GM20431 (cell line): ENCODE data around the gene AFAP1.

Source experiments
- in situ Hi-C: fragments of 300-500 bp; cut with MseI, MboI; formaldehyde crosslinking; loops from one replicate; pipeline ENCODE4 v1.15.0; 2020; ENCODE audit warnings: low sequenced_read_pairs; ENCODE audit not compliant: unreplicated experiment

Gene AFAP1, protein sequence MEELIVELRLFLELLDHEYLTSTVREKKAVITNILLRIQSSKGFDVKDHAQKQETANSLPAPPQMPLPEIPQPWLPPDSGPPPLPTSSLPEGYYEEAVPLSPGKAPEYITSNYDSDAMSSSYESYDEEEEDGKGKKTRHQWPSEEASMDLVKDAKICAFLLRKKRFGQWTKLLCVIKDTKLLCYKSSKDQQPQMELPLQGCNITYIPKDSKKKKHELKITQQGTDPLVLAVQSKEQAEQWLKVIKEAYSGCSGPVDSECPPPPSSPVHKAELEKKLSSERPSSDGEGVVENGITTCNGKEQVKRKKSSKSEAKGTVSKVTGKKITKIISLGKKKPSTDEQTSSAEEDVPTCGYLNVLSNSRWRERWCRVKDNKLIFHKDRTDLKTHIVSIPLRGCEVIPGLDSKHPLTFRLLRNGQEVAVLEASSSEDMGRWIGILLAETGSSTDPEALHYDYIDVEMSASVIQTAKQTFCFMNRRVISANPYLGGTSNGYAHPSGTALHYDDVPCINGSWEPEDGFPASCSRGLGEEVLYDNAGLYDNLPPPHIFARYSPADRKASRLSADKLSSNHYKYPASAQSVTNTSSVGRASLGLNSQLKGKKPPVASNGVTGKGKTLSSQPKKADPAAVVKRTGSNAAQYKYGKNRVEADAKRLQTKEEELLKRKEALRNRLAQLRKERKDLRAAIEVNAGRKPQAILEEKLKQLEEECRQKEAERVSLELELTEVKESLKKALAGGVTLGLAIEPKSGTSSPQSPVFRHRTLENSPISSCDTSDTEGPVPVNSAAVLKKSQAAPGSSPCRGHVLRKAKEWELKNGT

DNA sequence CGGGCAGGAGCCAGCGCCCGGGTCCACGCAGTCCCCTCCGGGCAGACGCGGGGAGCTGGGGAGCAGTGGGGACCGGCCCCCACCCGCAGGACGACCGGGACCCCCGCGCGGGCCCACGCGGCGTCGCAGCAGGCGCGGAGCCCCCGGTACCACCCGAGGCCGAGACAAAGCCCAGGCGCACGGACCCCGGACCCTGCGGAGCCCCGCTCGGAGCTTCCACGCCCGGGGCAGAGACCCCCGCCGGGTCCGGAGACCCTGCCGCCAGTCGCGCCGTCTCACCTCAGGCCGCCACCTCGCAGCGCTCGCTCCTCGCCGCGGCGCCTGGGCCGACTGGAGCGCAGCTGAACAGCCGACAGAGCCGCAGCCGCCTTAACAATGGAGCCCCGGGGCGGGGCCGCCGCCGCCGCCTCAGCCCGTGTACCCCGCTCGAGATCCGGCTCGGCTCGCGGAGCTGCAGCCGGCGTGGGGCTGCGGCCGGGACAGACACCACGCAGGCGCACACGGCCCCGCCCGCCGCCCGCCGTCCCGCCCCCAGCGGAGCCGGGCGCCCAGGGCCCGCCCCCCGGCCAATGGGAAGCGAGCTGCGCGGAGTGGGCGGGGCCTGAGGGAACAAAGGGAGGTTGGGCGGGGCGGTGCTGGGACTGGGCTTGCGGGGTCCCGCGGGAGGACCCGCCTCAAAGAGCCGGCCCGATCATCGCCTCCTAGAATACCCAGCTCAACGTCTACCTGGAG is at the start of gene AFAP1:
AFAP1 (minus strand) TSS at position 485 of the 732 bp plus-strand sequence. CDS start 67,783 bp downstream, outside the sequence.
- in situ Hi-C loops = no loop called here

DNA sequence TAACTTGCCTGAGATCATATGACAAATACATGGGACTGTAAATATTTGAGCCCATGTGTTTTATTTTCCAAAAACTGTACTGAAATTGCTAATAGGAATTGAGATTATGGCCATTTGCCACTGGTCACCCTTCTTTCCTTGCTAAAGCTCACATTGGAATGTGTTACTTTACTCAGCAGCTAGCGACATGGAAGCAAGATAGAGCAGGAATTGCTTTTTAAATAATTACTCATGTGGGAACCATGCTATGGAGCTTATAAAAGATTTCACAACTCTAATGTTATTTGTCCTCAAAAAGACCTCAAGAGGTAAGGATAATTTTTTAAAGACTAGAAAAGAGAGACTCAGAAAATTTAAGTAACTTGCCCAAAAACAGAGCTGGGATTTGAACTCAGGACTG is 48.8 kb upstream of the AFAP1 start:
- in situ Hi-C loops = no loop called here

DNA sequence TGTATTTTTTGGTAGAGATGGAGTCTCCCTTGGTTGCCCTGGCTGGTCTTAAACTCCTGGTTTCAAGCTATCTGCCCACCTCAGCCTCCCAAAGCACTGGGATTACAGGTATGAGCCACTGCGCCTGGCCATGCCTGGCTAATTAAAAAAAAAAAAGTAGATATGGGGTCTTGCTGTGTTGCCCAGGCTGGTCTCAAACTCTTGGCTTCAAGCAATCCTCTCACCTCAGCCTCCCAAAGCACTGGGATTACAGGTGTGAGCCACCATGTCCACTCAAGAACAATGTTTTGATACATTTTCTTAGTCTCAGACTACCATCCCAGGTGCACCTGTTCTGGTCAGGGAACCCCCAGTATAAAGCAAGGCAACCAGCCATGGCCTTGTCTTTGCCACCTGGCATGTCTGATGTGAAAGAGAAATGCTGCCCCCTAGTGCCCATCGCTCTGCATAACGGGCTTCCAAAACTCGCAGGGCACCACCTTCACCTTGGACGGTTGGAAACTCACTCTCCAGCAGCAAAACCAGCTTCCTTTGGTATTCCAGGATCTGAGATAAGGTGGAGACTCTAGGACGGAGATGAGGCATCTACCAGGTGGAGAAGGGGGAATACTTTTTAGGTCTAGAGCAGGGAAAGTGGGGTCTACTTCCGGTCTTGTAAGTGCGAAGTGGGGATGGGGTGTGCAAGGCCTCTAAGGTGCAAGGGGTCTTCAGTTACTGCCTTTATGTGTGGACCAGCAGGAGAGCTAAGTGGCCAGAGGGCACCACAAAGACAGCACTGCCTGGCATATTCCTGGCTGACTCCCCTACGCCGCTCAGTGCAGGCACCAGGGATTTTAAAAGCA is 47.7 kb upstream of the AFAP1 start:
- in situ Hi-C loops = no loop called here

DNA sequence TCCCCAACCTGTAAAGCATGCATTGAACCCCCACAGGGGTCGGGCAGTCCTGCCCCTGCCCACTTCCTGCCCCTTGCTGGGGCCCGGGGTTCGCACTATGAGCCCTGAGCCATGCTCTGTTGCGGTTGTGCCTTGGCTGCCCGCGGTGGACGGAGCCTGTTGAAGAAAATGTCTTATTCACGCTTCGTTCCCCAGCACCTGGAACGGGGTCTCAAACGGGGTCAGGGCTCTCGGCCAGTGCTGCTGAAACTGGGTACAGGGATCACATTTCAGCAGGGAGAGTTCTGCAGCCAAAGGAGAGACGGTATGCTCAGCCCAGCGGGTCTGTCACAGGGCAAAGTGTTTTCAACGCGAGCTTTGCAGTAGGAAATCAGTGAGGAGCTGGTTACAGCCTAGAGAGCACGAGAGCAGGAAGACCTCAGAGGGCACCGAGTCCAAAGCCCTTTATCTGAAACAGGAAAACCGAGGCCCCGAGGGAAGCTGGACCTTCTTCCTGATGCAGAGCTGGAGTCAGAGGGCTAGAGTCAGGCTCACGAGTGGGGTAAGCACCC is 46.3 kb upstream of the AFAP1 start:
- in situ Hi-C loops = no loop called here

DNA sequence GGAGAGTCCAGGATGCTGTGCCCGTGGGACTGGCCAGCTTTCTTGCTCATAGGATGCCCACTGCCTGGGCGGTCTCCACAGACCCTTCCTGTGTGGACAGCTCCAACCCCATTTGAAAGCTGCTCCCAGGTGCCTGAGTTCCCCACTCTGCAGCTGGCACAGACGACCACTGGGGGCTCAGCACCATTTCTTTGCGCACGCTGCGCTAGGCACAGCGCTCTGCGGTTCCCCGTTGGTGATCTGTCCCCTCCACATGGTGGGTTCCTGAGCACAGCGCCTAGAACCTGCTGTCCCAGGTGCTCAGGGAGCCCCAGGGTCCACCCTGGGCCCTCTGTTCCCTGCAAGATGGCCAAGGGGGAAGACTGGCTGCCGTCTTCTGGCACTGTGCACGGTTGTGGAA is 45.4 kb upstream of the AFAP1 start:
- in situ Hi-C loops = no loop called here

DNA sequence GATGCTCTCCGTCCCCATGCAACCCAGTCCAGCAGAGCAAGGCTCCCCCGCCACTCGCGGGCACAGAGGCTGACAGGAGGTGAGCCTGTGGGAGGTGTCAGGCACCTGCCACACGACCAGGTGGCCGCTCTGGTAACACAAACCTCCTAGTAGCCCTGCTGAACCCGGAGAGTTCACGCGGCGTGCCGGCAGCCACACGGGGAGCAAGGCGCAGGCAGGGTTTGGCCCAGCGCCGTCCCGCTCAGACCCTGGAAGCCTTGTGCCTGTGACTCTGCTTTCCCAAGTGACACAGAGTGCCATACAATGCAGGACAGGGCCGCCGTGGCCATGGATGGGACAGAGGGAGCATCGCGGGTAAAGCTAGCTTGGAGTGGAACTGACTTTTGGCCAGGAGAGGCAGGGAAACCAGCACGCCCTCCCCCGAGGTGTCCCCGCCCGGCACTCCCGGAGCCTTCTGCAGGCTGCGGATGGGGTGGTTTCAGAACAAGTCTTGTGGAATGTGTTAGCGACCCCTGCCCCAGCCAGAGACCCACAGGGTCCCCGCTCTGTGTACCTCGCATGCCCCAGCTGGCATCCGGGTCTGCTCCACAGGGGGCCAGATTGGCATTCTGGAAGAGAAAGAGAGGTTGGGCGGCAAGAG is 44.7 kb upstream of the AFAP1 start:
- in situ Hi-C loops = no loop called here

DNA sequence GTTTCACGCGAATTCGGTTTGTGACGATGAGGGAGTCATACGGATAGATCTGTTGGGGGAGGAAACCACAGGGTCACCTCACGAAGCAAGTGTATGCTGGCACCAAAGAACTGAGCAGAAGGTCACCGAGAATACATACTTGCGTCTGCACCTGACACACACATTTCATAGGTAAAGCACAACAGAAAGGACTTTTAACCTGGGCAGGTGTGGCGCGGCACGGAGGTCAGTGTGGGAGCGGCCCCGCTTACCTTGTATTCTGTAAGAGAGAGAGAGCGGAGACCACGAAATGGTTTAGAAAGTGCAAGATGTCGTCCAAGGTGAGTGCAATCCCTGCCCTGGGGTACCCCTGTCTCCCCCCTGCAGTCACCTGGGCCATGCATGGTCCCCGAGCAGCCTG is 43.6 kb upstream of the AFAP1 start:
- in situ Hi-C loops = no loop called here

DNA sequence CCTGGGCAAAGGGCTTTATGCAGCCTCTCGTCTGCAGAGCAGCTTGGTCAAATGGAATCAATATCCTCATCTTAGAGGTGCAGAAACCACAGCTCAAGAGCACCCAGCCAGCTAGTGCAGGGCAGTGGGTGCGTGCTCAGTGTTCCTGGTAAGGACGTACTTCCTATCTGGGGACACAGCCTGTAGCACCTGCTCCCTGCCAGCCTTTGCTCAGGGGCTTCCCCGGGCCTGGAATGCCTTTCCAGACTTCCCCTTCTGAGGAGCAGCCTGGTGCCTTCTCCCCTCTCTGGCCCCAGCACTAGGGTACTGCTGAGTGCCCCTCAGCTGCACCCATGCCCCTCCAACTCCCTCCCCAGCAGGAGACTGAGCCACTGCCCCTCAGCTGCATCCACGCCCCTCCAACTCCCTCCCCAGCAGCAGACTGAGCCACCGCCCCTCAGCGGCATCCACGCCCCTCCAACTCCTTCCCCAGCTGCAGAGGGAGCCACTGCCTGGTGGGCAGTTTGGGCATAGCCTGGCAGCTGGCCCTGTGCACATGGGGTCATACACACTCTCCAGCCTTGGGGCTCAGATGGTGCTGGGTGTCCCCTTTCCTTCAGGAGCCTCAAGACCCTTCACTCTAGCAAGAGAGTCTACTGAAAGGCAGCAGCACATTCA is 42.2 kb upstream of the AFAP1 start:
- in situ Hi-C loops = no loop called here

DNA sequence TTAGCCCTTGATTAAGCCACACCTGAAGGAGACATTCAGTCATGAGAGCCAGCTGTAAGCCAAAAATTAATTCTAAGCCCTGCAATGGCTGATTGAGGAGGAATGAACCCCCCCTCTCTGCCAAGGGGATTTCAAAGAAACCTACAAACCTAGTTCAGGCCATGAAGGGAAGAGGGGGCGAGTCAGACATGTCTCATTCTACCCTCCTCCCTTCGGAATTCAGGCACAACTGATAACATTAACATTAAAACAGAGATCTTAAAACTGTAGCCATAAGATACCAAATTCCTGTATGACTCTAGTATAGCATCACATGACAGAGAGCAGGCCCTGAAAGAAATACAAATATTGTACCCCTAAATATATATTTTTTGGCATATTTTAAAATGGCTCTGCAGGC is 40.4 kb upstream of the AFAP1 start:
- in situ Hi-C loops = no loop called here

DNA sequence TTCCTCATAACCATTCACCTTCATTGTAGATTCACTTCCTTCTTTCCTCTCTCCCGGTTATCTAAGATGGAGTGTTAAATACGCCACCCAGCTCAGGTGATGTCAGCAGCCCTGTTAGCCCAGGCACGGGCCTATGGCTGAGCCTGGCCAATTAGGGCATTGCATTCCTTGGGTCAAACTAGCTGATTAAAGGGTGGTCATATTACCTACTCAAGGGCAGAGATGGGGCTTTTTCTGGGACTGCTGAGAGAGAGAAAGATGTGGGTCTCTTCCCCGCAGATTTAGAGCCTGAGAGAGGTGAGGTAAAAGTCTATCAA is 39.9 kb upstream of the AFAP1 start:
- in situ Hi-C loops = no loop called here

DNA sequence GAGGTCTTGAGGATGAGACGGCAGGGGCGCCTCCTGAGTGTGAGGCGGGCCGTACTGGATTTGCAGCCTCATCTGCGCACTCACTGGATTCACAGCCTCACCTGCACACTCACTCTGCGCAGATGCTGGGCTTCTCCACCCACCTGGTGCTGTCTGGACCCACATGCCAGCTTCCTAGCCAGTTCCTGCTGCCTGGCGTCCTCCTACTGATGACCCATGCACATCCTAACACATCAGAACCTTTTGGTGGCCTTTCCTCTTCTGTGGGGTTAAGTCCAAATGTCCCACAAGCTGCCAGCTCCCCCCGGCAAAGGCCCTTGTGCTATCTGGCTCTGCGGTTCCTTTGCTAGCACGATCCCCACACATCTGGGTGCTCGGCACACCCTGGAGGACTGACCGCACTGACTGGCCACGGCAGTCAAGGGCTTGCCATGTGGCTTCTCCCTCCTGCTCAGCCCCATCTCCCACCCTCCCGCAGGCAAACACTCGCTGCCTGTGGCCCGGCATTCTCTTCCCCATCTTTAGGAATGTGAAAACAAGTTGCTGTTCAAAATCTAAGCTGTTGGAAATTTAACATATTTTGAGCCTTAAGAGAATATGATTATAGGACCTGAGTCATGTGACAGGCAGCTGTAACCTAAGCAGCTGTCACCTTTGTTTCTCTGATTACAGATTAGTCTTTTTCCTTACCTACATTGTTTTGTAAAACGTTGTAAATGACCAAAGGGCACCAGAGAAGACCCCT is 39.4 kb upstream of the AFAP1 start:
- in situ Hi-C loops = no loop called here

DNA sequence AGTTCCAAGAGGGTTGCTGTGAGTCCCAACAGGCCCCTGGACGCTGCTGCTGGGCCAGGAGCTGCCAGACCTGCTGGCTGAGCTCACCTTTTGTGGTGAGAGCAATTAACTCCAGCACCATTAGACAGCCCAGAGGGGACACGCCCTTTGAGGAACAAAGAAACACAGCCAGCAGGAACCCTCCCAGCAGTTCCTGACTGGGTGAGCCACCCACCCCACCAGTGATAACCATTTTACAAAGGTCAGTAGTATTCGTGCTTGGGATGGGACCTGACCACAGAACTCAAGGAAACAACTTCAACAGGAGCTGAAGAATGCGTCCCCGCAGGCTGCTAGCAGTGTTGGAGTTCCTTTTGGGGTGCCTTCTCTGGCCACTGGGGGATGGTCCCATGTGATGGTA is 38.8 kb upstream of the AFAP1 start:
- in situ Hi-C loops = no loop called here

DNA sequence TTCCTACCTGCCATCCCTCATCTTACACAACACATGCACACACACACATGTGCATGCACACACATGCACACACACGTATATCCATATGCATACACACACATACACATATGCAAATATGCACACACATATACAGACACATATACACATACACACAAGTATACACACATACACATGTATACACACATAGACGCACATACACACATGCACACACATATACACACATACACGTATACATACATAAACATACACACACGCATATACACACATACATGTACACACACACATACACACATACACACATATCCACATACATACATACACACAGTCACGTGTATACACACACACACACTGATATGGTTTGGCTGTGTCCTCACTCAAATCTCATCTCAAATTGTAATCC is 37.0 kb upstream of the AFAP1 start:
- in situ Hi-C loops = no loop called here

DNA sequence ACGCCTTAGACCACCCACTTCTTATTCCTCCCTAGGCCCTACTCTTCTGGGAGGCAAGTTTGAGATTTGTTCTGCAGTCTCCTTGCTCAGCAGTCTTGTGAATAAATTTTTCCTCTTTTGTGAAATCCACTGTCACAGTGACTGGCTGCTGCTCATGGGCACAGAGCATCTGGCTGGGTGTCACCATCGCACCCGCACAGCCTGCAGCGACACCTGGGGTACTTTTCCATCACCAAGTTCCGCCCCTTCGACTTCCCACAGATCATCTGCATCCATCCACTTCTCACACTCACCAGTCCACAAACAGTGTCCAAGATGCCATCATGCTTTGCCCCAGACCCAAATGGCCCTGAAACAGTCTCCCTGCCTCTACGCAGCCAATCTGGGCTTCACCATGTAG is 36.4 kb upstream of the AFAP1 start:
- in situ Hi-C loops = no loop called here

DNA sequence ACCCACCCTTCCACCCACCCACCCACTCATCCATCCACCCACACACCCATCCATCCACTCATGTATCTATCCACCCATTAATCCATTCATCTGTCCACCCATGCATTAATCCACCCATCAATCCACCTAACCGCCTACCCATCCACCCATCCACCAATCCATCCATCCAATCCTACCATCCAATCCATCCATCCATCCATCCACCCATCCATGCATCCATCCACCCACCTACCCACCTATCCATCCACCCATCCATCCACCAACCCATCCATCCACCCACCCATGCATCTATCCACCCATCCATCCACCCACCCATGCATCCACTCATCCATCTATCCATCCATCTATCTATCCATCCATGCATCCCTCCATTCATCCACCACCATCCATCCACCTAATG is 34.8 kb upstream of the AFAP1 start:
- in situ Hi-C loops = no loop called here

DNA sequence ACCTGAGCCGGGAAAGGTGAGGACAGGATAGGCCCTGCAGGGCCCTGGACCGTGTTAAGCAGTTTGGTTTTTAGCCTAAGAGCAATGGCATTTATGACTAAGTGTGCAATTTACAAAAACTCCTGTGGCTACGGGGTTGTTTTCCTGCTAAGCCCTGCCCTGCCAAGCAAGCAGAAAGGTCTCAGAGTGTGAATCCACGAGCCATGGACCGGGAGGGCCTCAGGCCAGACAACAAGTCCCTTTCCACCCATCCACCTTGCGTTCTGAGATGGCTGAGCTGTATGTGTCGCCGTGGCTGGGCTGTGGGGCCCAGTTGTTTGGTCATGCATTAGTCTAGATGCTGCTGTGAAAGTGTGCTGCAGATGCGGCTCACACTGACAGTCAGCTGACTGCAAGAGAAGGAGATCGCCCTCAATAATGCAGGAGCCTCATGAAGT is 33.9 kb upstream of the AFAP1 start:
- in situ Hi-C loops = no loop called here

DNA sequence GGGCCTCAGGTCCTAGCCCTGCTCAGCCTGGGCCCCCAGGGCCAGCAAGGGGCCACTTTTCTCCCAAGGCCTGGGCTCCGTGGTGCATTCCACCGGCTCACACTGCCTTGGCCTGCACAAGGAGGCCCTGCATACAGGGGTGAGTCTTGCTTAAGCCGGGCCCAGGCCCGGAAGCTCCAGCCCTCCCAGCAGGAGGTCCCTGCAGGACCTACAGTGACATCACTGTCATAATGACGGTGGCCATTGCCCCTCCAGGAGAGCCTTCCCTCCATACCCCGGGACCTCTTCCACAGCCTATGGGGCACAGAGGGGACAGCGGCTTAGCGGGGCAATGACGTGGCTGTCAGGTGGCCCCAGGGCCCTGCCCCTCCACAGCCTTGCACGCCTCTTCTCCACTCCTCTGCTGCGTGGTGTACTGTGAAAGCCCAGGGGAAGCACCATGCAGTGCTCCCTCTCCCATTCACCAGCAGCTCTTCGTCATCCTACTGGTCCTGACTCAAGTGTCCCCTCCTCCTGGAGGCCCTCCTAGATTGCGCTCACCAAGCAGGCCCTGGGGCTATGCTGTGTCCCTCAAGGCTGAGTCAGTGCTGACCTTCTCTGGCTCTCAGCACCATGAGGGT is 32.3 kb upstream of the AFAP1 start:
- in situ Hi-C loops = no loop called here

DNA sequence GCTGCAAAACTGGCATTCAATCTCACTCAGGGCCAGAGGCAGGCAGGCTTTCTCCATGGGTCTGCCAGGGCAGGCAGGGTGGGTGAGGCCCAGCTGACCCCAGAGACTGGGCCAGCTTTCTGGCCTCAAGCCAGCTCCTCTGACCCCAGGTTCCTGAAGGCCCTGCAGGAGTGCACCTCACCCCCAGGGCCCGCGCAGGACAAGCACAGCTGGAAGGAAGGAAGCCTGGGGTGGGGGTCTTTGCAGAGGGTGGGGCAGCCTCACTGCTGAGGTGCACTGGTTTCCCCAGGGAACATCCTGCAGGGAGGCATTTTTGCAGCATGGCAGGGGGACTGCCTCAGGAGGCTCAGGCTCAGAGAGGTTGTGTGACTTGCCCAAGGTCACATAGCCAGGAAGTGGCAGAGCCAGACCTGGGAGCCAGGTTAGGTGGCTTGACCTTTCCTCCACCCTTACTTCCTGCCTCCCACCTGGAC is 31.5 kb upstream of the AFAP1 start:
- in situ Hi-C loops = no loop called here
